Measurements from ENCODE around the gene OR8K5. TPM values are rescaled to one million over a fixed set of nuclear protein-coding genes. Genes with fewer than 3 reads are reported as not detected.

Gene OR8K5, protein sequence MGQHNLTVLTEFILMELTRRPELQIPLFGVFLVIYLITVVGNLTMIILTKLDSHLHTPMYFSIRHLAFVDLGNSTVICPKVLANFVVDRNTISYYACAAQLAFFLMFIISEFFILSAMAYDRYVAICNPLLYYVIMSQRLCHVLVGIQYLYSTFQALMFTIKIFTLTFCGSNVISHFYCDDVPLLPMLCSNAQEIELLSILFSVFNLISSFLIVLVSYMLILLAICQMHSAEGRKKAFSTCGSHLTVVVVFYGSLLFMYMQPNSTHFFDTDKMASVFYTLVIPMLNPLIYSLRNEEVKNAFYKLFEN
- not detected in 2 replicates for total RNA-seq

DNA sequence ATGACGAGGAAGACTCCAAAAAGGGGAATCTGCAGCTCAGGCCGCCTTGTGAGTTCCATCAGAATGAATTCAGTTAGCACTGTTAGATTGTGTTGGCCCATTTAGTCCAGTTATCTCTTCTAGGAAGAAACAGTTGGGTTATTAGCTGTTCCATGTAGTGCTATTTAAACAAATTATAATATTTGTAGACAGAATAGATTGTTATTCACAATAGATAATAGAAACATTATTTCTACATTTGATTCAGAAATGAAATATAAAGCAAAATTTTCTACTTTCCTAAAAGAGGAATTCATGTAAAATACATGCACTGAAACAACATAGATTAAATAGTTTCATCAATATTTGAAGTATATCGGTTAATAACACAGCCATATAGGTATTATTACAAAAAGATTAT lies at the start of gene OR8K5:
Gene OR8K5 (minus strand): TSS at position 101 of the 400 bp plus-strand sequence. CDS start 0 bp downstream, at position 101.
- no peak within 1 kb of the TSS for H3K4me3 ChIP-seq (ENCODE audit: low read depth, low read length)
- TF ChIP-seq, protein P1, sequence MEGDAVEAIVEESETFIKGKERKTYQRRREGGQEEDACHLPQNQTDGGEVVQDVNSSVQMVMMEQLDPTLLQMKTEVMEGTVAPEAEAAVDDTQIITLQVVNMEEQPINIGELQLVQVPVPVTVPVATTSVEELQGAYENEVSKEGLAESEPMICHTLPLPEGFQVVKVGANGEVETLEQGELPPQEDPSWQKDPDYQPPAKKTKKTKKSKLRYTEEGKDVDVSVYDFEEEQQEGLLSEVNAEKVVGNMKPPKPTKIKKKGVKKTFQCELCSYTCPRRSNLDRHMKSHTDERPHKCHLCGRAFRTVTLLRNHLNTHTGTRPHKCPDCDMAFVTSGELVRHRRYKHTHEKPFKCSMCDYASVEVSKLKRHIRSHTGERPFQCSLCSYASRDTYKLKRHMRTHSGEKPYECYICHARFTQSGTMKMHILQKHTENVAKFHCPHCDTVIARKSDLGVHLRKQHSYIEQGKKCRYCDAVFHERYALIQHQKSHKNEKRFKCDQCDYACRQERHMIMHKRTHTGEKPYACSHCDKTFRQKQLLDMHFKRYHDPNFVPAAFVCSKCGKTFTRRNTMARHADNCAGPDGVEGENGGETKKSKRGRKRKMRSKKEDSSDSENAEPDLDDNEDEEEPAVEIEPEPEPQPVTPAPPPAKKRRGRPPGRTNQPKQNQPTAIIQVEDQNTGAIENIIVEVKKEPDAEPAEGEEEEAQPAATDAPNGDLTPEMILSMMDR (IDR thresholded peaks at IDR 0.05; ENCODE audit: insufficient read depth, low read depth, low read length): no peak
- DNase-seq (ENCODE audit: low read depth): no peak

DNA sequence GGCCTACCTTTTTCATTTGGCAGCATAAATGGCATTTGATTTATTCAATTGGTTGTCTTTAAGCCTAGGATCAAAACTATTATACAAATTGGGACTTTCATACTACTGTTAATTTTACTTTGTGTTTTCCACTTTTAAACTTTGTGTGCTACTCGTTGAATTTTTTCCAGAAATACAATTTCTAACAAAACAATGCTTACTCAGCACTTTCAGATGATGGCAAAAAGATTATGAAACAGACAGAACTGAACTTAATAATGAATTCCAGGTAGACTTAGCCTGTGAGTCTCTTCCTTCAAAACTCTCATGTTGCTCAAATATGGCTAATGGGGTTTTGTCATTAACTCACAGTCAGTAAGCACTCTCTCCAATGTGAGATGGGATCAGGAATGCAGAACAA lies 47.7 kb upstream of the OR8K5 start:
- DNase-seq (ENCODE audit: low read depth): no peak
- H3K4me3 ChIP-seq (ENCODE audit: low read depth, low read length): no peak overlapping the region
- TF ChIP-seq, protein P1 (IDR thresholded peaks at IDR 0.05; ENCODE audit: insufficient read depth, low read depth, low read length): no peak

DNA sequence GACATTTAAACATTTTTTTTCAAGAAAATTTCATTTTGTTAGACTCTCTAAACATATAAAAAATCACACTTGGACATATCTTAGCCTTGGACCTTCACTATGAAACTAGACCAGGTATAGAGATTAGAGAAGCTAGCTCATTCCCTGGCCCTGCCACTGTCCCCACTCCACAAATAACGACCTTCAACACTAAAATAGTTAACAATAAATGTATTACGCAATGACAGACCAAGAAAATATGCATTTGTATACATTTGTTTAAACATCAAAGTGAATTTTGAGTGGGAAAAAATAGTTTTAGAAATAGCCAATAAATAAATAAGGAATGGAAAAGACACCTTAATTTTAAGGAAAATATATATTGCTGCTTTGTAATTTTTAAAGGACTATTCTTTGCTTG lies 37.2 kb upstream of the OR8K5 start:
- DNase-seq (ENCODE audit: low read depth): no peak
- H3K4me3 ChIP-seq (ENCODE audit: low read depth, low read length): no peak overlapping the region
- TF ChIP-seq, protein P1 (IDR thresholded peaks at IDR 0.05; ENCODE audit: insufficient read depth, low read depth, low read length): no peak

DNA sequence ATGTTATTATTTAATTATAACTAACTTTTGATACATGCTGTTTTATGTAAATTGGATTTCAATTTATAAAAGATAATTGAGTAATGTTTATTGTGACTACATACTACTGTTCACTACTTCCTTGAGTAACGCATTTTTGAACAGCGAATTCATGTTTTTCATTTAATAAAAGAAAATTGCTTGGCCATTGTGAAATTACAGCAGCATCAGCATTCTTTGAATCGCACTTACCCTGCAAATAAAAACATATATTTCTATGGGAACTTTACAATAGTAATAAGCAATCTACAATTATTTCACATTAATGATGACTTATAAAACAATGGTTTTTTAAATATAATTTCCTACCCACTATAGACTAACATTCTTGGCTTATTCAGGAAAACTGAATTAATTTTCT lies 36.6 kb upstream of the OR8K5 start:
- DNase-seq (ENCODE audit: low read depth): no peak
- no peak overlapping the region for H3K4me3 ChIP-seq (ENCODE audit: low read depth, low read length)
- TF ChIP-seq, protein P1 (IDR thresholded peaks at IDR 0.05; ENCODE audit: insufficient read depth, low read depth, low read length): no peak

DNA sequence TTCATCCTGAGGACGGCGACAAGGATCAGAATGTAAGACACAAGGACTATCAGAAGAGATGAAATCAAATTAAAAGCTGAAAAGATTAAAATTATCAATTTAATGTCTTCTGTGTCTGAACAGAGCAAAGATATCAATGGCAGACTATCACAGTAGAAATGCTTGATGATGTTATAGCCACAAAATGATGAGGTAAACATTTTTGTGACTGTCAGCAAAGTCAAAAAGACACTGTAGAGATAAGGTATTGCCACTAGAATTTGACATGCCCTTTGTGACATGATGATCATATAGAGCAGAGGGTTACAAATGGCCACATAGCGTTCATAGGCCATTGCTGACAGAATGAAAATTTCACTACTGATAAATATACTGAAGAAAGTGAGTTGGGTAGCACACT lies 28.5 kb upstream of the OR8K5 start:
- no peak for DNase-seq (ENCODE audit: low read depth)
- no peak overlapping the region for H3K4me3 ChIP-seq (ENCODE audit: low read depth, low read length)
- TF ChIP-seq, protein P1 (IDR thresholded peaks at IDR 0.05; ENCODE audit: insufficient read depth, low read depth, low read length): no peak

DNA sequence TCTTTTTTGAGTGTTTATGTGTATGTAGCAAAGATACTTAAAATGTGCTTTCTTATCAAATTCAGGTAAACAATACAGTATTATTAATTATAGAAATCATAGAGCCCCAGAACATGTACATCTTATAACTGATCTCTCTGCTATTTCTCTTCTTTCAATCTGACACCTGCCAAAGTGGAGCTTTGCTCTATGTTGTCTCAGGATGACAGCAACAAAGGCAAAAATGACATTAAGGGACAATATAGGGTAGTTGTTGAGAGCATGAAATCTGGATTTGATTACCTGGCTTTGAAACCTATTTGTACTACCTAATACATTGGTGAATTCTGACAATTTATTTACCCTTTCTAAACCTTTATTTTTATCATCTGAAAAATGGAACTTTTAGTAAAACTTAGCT lies 23.3 kb upstream of the OR8K5 start:
- no peak overlapping the region for H3K4me3 ChIP-seq (ENCODE audit: low read depth, low read length)
- TF ChIP-seq, protein P1 (IDR thresholded peaks at IDR 0.05; ENCODE audit: insufficient read depth, low read depth, low read length): no peak
- no peak for DNase-seq (ENCODE audit: low read depth)

DNA sequence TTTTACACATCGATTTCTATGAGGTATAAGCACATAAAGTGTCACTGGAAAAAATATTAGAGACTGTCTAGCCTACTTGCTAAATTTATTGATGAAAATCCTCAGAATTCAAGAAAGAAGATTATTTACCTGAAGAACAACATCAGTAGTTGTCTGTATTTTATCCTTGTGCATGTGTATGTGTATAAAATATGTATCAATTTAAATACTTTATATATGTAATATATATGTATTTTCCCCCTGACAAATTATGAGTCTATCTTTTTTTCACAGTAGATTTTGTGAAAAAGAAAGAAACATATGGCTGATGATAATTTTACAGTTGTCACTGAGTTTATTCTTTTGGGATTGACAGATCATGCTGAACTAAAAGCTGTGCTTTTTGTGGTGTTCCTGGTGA lies 16.2 kb upstream of the OR8K5 start, which contains the start of gene OR5J2:
Gene OR5J2 (plus strand): TSS at position 301 of the 400 bp plus-strand sequence. CDS start 0 bp downstream, at position 301.
- DNase-seq (ENCODE audit: low read depth): no peak
- TF ChIP-seq, protein P1 (IDR thresholded peaks at IDR 0.05; ENCODE audit: insufficient read depth, low read depth, low read length): no peak
- H3K4me3 ChIP-seq (ENCODE audit: low read depth, low read length): no peak within 1 kb of the TSS
